ENCODE results near the gene MCC. TPM values are rescaled to one million over a fixed set of nuclear protein-coding genes. Genes with fewer than 3 reads are reported as not detected.

The MCC gene
- total RNA-seq, 1 donor from 2014 or later = 33.9 TPM

- H3K4me3 Mint-ChIP-seq = no peak overlapping the region
- TF ChIP-seq CTCF (IDR thresholded peaks at IDR 0.05; ENCODE audit: unreplicated experiment) = no peak
These were observed 252.4 kb downstream of the MCC start for GRCh38 chr5:113235884-113236283.

GRCh38 chr5:113234546-113234945 is 253.7 kb downstream of the MCC start:
- no peak for TF ChIP-seq CTCF (IDR thresholded peaks at IDR 0.05; ENCODE audit: unreplicated experiment)
- H3K27me3 Mint-ChIP-seq (ENCODE audit: low read depth) = no peaks in the 10 kb centered on the region
- H3K27ac Mint-ChIP-seq = peak overlapping the region; percentile 73

More at GRCh38 chr5:113235884-113236283, 252.4 kb downstream of the MCC start:
- no peak for DNase-seq (ENCODE audit: low spot score in 2 of 2, unreplicated experiment in 2 of 2)
- H3K36me3 Mint-ChIP-seq = no peaks in the 10 kb centered on the region
- no peak overlapping the region for H3K27ac Mint-ChIP-seq
- H3K9me3 Mint-ChIP-seq = no peaks in the 10 kb centered on the region
- H3K27me3 Mint-ChIP-seq (ENCODE audit: low read depth) = no peaks in the 10 kb centered on the region
- peaks cover 79% of the 10 kb centered on the region for H3K4me1 Mint-ChIP-seq

GRCh38 chr5:113233606-113234005 is 254.6 kb downstream of the MCC start:
- Mint-ChIP-seq H3K27me3 (ENCODE audit: low read depth) (no peaks in the 10 kb centered on the region), H3K27ac (peak overlapping the region; percentile 54), H3K36me3 (no peaks in the 10 kb centered on the region), H3K9me3 (no peaks in the 10 kb centered on the region), H3K4me1 (peaks cover 83% of the 10 kb centered on the region), H3K4me3 (no peak overlapping the region)
- no peak for DNase-seq (ENCODE audit: low spot score in 2 of 2, unreplicated experiment in 2 of 2)
- TF ChIP-seq CTCF (IDR thresholded peaks at IDR 0.05; ENCODE audit: unreplicated experiment) = no peak

More at GRCh38 chr5:113234546-113234945, 253.7 kb downstream of the MCC start:
- H3K9me3 Mint-ChIP-seq = no peaks in the 10 kb centered on the region
- peaks cover 86% of the 10 kb centered on the region for H3K4me1 Mint-ChIP-seq
- no peak overlapping the region for H3K4me3 Mint-ChIP-seq
- no peak for DNase-seq (ENCODE audit: low spot score in 2 of 2, unreplicated experiment in 2 of 2)
- H3K36me3 Mint-ChIP-seq = no peaks in the 10 kb centered on the region

GRCh38 chr5:113232667-113233066 is 255.6 kb downstream of the MCC start:
- H3K4me1 Mint-ChIP-seq = peaks cover 75% of the 10 kb centered on the region
- TF ChIP-seq CTCF (IDR thresholded peaks at IDR 0.05; ENCODE audit: unreplicated experiment) = no peak
- DNase-seq (ENCODE audit: low spot score in 2 of 2, unreplicated experiment in 2 of 2) = no peak
- peak overlapping the region; percentile 40 for H3K27ac Mint-ChIP-seq
- no peaks in the 10 kb centered on the region for H3K27me3 Mint-ChIP-seq (ENCODE audit: low read depth)
- no peaks in the 10 kb centered on the region for H3K36me3 Mint-ChIP-seq
- no peak overlapping the region for H3K4me3 Mint-ChIP-seq
- H3K9me3 Mint-ChIP-seq = no peaks in the 10 kb centered on the region

GRCh38 chr5:113232221-113232620 is 256.0 kb downstream of the MCC start:
- no peak for TF ChIP-seq CTCF (IDR thresholded peaks at IDR 0.05; ENCODE audit: unreplicated experiment)
- no peak for DNase-seq (ENCODE audit: low spot score in 2 of 2, unreplicated experiment in 2 of 2)
- peak overlapping the region; percentile 92 for H3K27ac Mint-ChIP-seq
- no peak overlapping the region for H3K4me3 Mint-ChIP-seq
- no peaks in the 10 kb centered on the region for H3K27me3 Mint-ChIP-seq (ENCODE audit: low read depth)
- no peaks in the 10 kb centered on the region for H3K9me3 Mint-ChIP-seq
- H3K36me3 Mint-ChIP-seq = no peaks in the 10 kb centered on the region
- H3K4me1 Mint-ChIP-seq = peaks cover 70% of the 10 kb centered on the region

- no peak for TF ChIP-seq CTCF (IDR thresholded peaks at IDR 0.05; ENCODE audit: unreplicated experiment)
- no peak for DNase-seq (ENCODE audit: low spot score in 2 of 2, unreplicated experiment in 2 of 2)
- peaks cover 67% of the 10 kb centered on the region for H3K4me1 Mint-ChIP-seq
- H3K36me3 Mint-ChIP-seq = no peaks in the 10 kb centered on the region
- no peak overlapping the region for H3K4me3 Mint-ChIP-seq
- H3K27ac Mint-ChIP-seq = peak overlapping the region; percentile 92
- no peaks in the 10 kb centered on the region for H3K27me3 Mint-ChIP-seq (ENCODE audit: low read depth)
- no peaks in the 10 kb centered on the region for H3K9me3 Mint-ChIP-seq
These were observed 256.6 kb downstream of the MCC start for GRCh38 chr5:113231653-113232000.

Data from mesothelial cell of epicardium (in vitro differentiated cells).